Right lobe of liver (tissue), 4 donors: ENCODE measurements around the gene MAST1.

Experiments used
- POLR2A ChIP-seq: fragments of 450-650 bp; IDR thresholded peaks from one replicate; pipeline ENCODE4 v1.6.1; 2017; ENCODE audit warnings: antibody characterized with exemption, mild to moderate bottlenecking
- TF ChIP-seq, protein P1 (sequence below), 4 donors: fragments of 200-600 bp in 3 of 4; fragments of 450-650 bp in 1 of 4; IDR thresholded peaks; one replicate each; pipeline versions ENCODE4 v1.5.1 to v1.8.0; 2016 to 2022; ENCODE audit warnings: antibody characterized with exemption in 4 of 4, mild to moderate bottlenecking in 2 of 4
- donor health status: DM: no; HTN: no; CAD: no.
- donor health status: DM: no; HTN: no; CAD: no.
- donor health status: DM: no; HTN: yes; CAD: no.

GRCh38 chr19:12884202-12884601 lies 45.9 kb downstream of the MAST1 start:
- TF ChIP-seq, protein P1, sequence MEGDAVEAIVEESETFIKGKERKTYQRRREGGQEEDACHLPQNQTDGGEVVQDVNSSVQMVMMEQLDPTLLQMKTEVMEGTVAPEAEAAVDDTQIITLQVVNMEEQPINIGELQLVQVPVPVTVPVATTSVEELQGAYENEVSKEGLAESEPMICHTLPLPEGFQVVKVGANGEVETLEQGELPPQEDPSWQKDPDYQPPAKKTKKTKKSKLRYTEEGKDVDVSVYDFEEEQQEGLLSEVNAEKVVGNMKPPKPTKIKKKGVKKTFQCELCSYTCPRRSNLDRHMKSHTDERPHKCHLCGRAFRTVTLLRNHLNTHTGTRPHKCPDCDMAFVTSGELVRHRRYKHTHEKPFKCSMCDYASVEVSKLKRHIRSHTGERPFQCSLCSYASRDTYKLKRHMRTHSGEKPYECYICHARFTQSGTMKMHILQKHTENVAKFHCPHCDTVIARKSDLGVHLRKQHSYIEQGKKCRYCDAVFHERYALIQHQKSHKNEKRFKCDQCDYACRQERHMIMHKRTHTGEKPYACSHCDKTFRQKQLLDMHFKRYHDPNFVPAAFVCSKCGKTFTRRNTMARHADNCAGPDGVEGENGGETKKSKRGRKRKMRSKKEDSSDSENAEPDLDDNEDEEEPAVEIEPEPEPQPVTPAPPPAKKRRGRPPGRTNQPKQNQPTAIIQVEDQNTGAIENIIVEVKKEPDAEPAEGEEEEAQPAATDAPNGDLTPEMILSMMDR (IDR thresholded peaks at IDR 0.05): no peak
- no peak for TF ChIP-seq POLR2A
